HG03159 (cell line): ENCODE results near the gene TIAM1.

ENCODE experiments used
- ATAC-seq: cut with Tn5 transposase; IDR thresholded peaks from one replicate; pipeline ENCODE4 v1.9.1; 2021; ENCODE audit warnings: mild to moderate bottlenecking, moderate library complexity; ENCODE audit not compliant: unreplicated experiment

TIAM1 gene

GRCh38 chr21:31211836-31212235 lies 132.2 kb downstream of the TIAM1 start:
- ATAC-seq, result no peak

GRCh38 chr21:31205412-31205811 lies 138.6 kb downstream of the TIAM1 start:
- ATAC-seq, result no peak

GRCh38 chr21:31204801-31205200 lies 139.3 kb downstream of the TIAM1 start:
- ATAC-seq, result no peak

GRCh38 chr21:31203431-31204054 lies 140.5 kb downstream of the TIAM1 start:
- ATAC-seq, result no peak

- ATAC-seq, result no peak
Observed at GRCh38 chr21:31201548-31201947, 142.5 kb downstream of the TIAM1 start.

GRCh38 chr21:31201144-31201543 lies 142.9 kb downstream of the TIAM1 start:
- ATAC-seq, result no peak

GRCh38 chr21:31198575-31198974 lies 145.5 kb downstream of the TIAM1 start:
- ATAC-seq, result no peak

- no peak for ATAC-seq
Observed at GRCh38 chr21:31196724-31197123, 147.3 kb downstream of the TIAM1 start.

- ATAC-seq, result no peak
Observed at GRCh38 chr21:31195334-31196015, 148.6 kb downstream of the TIAM1 start.

- ATAC-seq, result no peak
Observed at GRCh38 chr21:31194510-31195293, 149.4 kb downstream of the TIAM1 start.

- ATAC-seq, result no peak
Observed at GRCh38 chr21:31193761-31194160, 150.3 kb downstream of the TIAM1 start.

- no peak for ATAC-seq
Observed at GRCh38 chr21:31191553-31191952, 152.5 kb downstream of the TIAM1 start.

GRCh38 chr21:31190516-31190915 lies 153.5 kb downstream of the TIAM1 start:
- ATAC-seq, result no peak

GRCh38 chr21:31187499-31187898 lies 156.6 kb downstream of the TIAM1 start:
- ATAC-seq, result no peak

- no peak for ATAC-seq
Observed at GRCh38 chr21:31186916-31187315, 157.1 kb downstream of the TIAM1 start.

- no peak for ATAC-seq
Observed at GRCh38 chr21:31185663-31186062, 158.4 kb downstream of the TIAM1 start.

GRCh38 chr21:31184876-31185275 lies 159.2 kb downstream of the TIAM1 start:
- no peak for ATAC-seq

GRCh38 chr21:31184459-31184858 lies 159.6 kb downstream of the TIAM1 start:
- no peak for ATAC-seq

GRCh38 chr21:31182231-31183140 lies 161.6 kb downstream of the TIAM1 start:
- no peak for ATAC-seq

GRCh38 chr21:31181082-31181750 lies 162.8 kb downstream of the TIAM1 start:
- ATAC-seq, result no peak
